ENCODE measurements around the gene SIX2.

SIX2 gene

GRCh38 chr2:45009303-45009927, at the start of gene SIX2:
TSS of gene SIX2 (minus strand) at chr2:45009452. CDS start at chr2:45009110, 342 bp downstream.
- H3K36me3 Mint-ChIP-seq (ENCODE audit: low read depth): peaks cover 11% of the 10 kb centered on the region
- peaks cover 3% of the 10 kb centered on the region for H3K9me3 Mint-ChIP-seq
- peak within 1 kb of the TSS; percentile 13 to 81 (median 77) for H3K27ac Mint-ChIP-seq
- H3K4me3 Mint-ChIP-seq: peak within 1 kb of the TSS; percentile 88 to 94 (median 92)
- H3K4me1 Mint-ChIP-seq: peaks cover 45% of the 10 kb centered on the region
- TF ChIP-seq CTCF (IDR thresholded peaks at IDR 0.05; ENCODE audit: unreplicated experiment in 3 of 3): no peak
- H3K27me3 Mint-ChIP-seq (ENCODE audit: low read depth): peaks cover 90% of the 10 kb centered on the region

GRCh38 chr2:45055162-45055605, 45.9 kb upstream of the SIX2 start:
- TF ChIP-seq CTCF (IDR thresholded peaks at IDR 0.05; ENCODE audit: unreplicated experiment in 3 of 3): no peak
- Mint-ChIP-seq H3K27me3 (ENCODE audit: low read depth) (peaks cover 23% of the 10 kb centered on the region), H3K4me1 (no peaks in the 10 kb centered on the region), H3K27ac (no peak overlapping the region), H3K36me3 (ENCODE audit: low read depth) (no peaks in the 10 kb centered on the region), H3K9me3 (peaks cover 8% of the 10 kb centered on the region), H3K4me3 (no peak overlapping the region)

- Mint-ChIP-seq H3K4me3 (no peak overlapping the region), H3K9me3 (peaks cover 8% of the 10 kb centered on the region), H3K4me1 (no peaks in the 10 kb centered on the region), H3K36me3 (ENCODE audit: low read depth) (no peaks in the 10 kb centered on the region), H3K27ac (no peak overlapping the region), H3K27me3 (ENCODE audit: low read depth) (peaks cover 20% of the 10 kb centered on the region)
- TF ChIP-seq CTCF (IDR thresholded peaks at IDR 0.05; ENCODE audit: unreplicated experiment in 3 of 3): no peak
Observed at GRCh38 chr2:45053966-45054365, 44.7 kb upstream of the SIX2 start.

- no peaks in the 10 kb centered on the region for H3K4me1 Mint-ChIP-seq
- H3K27me3 Mint-ChIP-seq (ENCODE audit: low read depth): peaks cover 15% of the 10 kb centered on the region
- H3K9me3 Mint-ChIP-seq: peaks cover 3% of the 10 kb centered on the region
- TF ChIP-seq CTCF (IDR thresholded peaks at IDR 0.05; ENCODE audit: unreplicated experiment in 3 of 3): no peak
- no peak overlapping the region for H3K4me3 Mint-ChIP-seq
- H3K27ac Mint-ChIP-seq: no peak overlapping the region
- no peaks in the 10 kb centered on the region for H3K36me3 Mint-ChIP-seq (ENCODE audit: low read depth)
Observed at GRCh38 chr2:45052388-45052928, 43.2 kb upstream of the SIX2 start.

- Mint-ChIP-seq H3K36me3 (ENCODE audit: low read depth) (no peaks in the 10 kb centered on the region), H3K9me3 (no peaks in the 10 kb centered on the region), H3K4me1 (no peaks in the 10 kb centered on the region), H3K27me3 (ENCODE audit: low read depth) (peaks cover 1% of the 10 kb centered on the region), H3K4me3 (no peak overlapping the region), H3K27ac (no peak overlapping the region)
- TF ChIP-seq CTCF (IDR thresholded peaks at IDR 0.05; ENCODE audit: unreplicated experiment in 3 of 3): no peak
Observed at GRCh38 chr2:45049569-45050336, 40.5 kb upstream of the SIX2 start.
